DND-41 (cell line): ENCODE results near the gene YBX2.

Experiments used
- CTCF ChIP-seq: IDR thresholded peaks from 2 replicates; pipeline ENCODE4 v1.5.1; 2012; ENCODE audit warnings: borderline replicate concordance, low read length, moderate library complexity, mild to moderate bottlenecking; ENCODE audit not compliant: poor library complexity, severe bottlenecking; ENCODE audit errors: extremely low read depth
- EZH2 ChIP-seq: IDR thresholded peaks from 3 replicates; pipeline ENCODE4 v1.6.1; 2012; ENCODE audit warnings: borderline replicate concordance, low read depth, mild to moderate bottlenecking, moderate library complexity, low read length, inconsistent platforms; ENCODE audit not compliant: severe bottlenecking

GRCh38 chr17:7262192-7262934 is 32.1 kb downstream of the YBX2 start, which contains the start of gene CLDN7:
- TF ChIP-seq EZH2 (no peak), CTCF (no peak)
